Urinary bladder (tissue), 4 donors: ENCODE results near the gene CARS1. TPM values are rescaled to one million over a fixed set of nuclear protein-coding genes. Genes with fewer than 3 reads are reported as not detected.

Experiments used
- DNase-seq: peaks from one replicate; pipeline ENCODE4 v3.0.0-alpha.2; 2015; ENCODE audit errors: extremely low spot score
- H3K27ac ChIP-seq: one replicate; pipeline ENCODE4 v1.5.1; 2013; ENCODE audit warnings: low read depth, mild to moderate bottlenecking, moderate library complexity
- H3K36me3 ChIP-seq: one replicate; pipeline ENCODE4 v1.6.1; 2013; ENCODE audit warnings: mild to moderate bottlenecking, moderate library complexity; ENCODE audit not compliant: insufficient read depth
- H3K4me1 ChIP-seq: one replicate; pipeline ENCODE4 v1.6.1; 2013; ENCODE audit warnings: mild to moderate bottlenecking, moderate library complexity; ENCODE audit not compliant: insufficient read depth
- H3K4me3 ChIP-seq: one replicate; pipeline ENCODE4 v1.5.1; 2013; ENCODE audit warnings: low read depth, low read length
- WGBS: extraction: QIAGEN DNeasy Blood & Tissue Kit; methylation state at CpG from one replicate; pipeline ENCODE4 v1.1.7; 2013; 5-methylcytosine and 5-hydroxymethylcytosine counted together
- polyA plus RNA-seq: library from polyadenylated mRNA; stranded (reverse); fragments of 200-250 nt; gene quantifications from one replicate; pipeline ENCODE4 v1.2.3, GENCODE V29; 2013
- total RNA-seq: library from RNA; depleted of rRNA; stranded (reverse); fragments of >200 nt; gene quantifications from one replicate; pipeline ENCODE4 v1.2.3, GENCODE V29; 2014
- donor health status: healthy with polysubstance abuse.
- donor health status: healthy.

CARS1 gene
- 16.1 TPM for total RNA-seq
- 32.2 TPM for polyA plus RNA-seq

- H3K27ac ChIP-seq, result peak within 1 kb of the TSS; percentile 27
- WGBS, result 1% methylated on average over 68 of the region's 68 CpGs
- peak; percentile 63 for DNase-seq
- H3K36me3 ChIP-seq, result no peaks in the 10 kb centered on the region
- peak within 1 kb of the TSS; percentile 84 for H3K4me3 ChIP-seq
- H3K4me1 ChIP-seq, result no peaks in the 10 kb centered on the region
Measured at GRCh38 chr11:3057069-3057963, at the start of gene CARS1. CARS1 (minus strand) TSS chr11:3057423; CDS start chr11:3057367, 56 bp downstream.

GRCh38 chr11:3105791-3106735 lies 48.8 kb upstream of the CARS1 start:
- no peak for DNase-seq
- Histone ChIP-seq H3K36me3 (no peaks in the 10 kb centered on the region), H3K4me3 (no peak overlapping the region), H3K4me1 (no peaks in the 10 kb centered on the region), H3K27ac (no peak overlapping the region)
- WGBS, result 90% methylated on average over 41 of the region's 41 CpGs

GRCh38 chr11:3104961-3105790 lies 48.0 kb upstream of the CARS1 start:
- no peak for DNase-seq
- H3K36me3 ChIP-seq, result no peaks in the 10 kb centered on the region
- H3K4me3 ChIP-seq, result no peak overlapping the region
- 95% methylated on average over 23 of the region's 23 CpGs for WGBS
- H3K4me1 ChIP-seq, result no peaks in the 10 kb centered on the region
- no peak overlapping the region for H3K27ac ChIP-seq

GRCh38 chr11:3104051-3104714 lies 47.0 kb upstream of the CARS1 start:
- WGBS, result 91% methylated on average over 22 of the region's 22 CpGs
- Histone ChIP-seq H3K36me3 (no peaks in the 10 kb centered on the region), H3K4me1 (no peaks in the 10 kb centered on the region), H3K4me3 (no peak overlapping the region), H3K27ac (no peak overlapping the region)
- DNase-seq, result no peak

GRCh38 chr11:3103076-3103475 lies 45.9 kb upstream of the CARS1 start:
- DNase-seq, result no peak
- WGBS, result 82% methylated on average over 11 of the region's 11 CpGs
- no peaks in the 10 kb centered on the region for H3K36me3 ChIP-seq
- H3K4me3 ChIP-seq, result no peak overlapping the region
- H3K4me1 ChIP-seq, result no peaks in the 10 kb centered on the region
- no peak overlapping the region for H3K27ac ChIP-seq

GRCh38 chr11:3102641-3102921 lies 45.4 kb upstream of the CARS1 start:
- no peak for DNase-seq
- no peaks in the 10 kb centered on the region for H3K36me3 ChIP-seq

GRCh38 chr11:3101921-3102640 lies 44.9 kb upstream of the CARS1 start:
- DNase-seq, result no peak
- Histone ChIP-seq H3K27ac (no peak overlapping the region), H3K4me1 (no peaks in the 10 kb centered on the region), H3K36me3 (no peaks in the 10 kb centered on the region), H3K4me3 (no peak overlapping the region)
- 84% methylated on average over 20 of the region's 20 CpGs for WGBS

More at GRCh38 chr11:3102641-3102921, 45.4 kb upstream of the CARS1 start:
- WGBS, result 92% methylated on average over 5 of the region's 5 CpGs
- Histone ChIP-seq H3K27ac (no peak overlapping the region), H3K4me1 (no peaks in the 10 kb centered on the region), H3K4me3 (no peak overlapping the region)

GRCh38 chr11:3099178-3099577 lies 42.0 kb upstream of the CARS1 start:
- Histone ChIP-seq H3K4me1 (no peaks in the 10 kb centered on the region), H3K36me3 (no peaks in the 10 kb centered on the region), H3K4me3 (no peak overlapping the region), H3K27ac (no peak overlapping the region)
- DNase-seq, result no peak
- WGBS, result 84% methylated on average over 3 of the region's 3 CpGs

GRCh38 chr11:3096909-3097530 lies 39.8 kb upstream of the CARS1 start:
- H3K36me3 ChIP-seq, result no peaks in the 10 kb centered on the region
- H3K4me3 ChIP-seq, result no peak overlapping the region
- no peak for DNase-seq
- 87% methylated on average over 10 of the region's 10 CpGs for WGBS
- H3K4me1 ChIP-seq, result no peaks in the 10 kb centered on the region
- no peak overlapping the region for H3K27ac ChIP-seq

- 40% methylated on average over 15 of the region's 15 CpGs for WGBS
- H3K4me1 ChIP-seq, result no peaks in the 10 kb centered on the region
- H3K36me3 ChIP-seq, result no peaks in the 10 kb centered on the region
- no peak overlapping the region for H3K27ac ChIP-seq
- H3K4me3 ChIP-seq, result no peak overlapping the region
- no peak for DNase-seq
Measured at GRCh38 chr11:3095712-3096361, 38.6 kb upstream of the CARS1 start.

- Histone ChIP-seq H3K27ac (no peak overlapping the region), H3K4me1 (no peaks in the 10 kb centered on the region), H3K36me3 (no peaks in the 10 kb centered on the region), H3K4me3 (no peak overlapping the region)
- no peak for DNase-seq
- WGBS, result 90% methylated on average over 21 of the region's 21 CpGs
Measured at GRCh38 chr11:3094223-3094824, 37.1 kb upstream of the CARS1 start.
